HepG2 (cell line): ENCODE data around the gene KCNH1. TPM values are rescaled to one million over a fixed set of nuclear protein-coding genes. Genes with fewer than 3 reads are reported as not detected.

Experiments
- ATAC-seq: fragments of 200-7000 bp; cut with Tn5 transposase; 3 replicates; pipeline ENCODE4 v1.9.1; 2020; ENCODE audit warnings: mild to moderate bottlenecking, moderate library complexity
- BruUV-seq: library from RNA; stranded (reverse); fragments of 400-500 nt; replicated peaks from 2 replicates; lab custom pipeline; 2021; lab: Mats Ljungman, UMichigan
- CTCF ChIA-PET: fragments of 300-600 bp; formaldehyde crosslinking; extraction: SDS; loops from one replicate; lab custom pipeline; 2021; ENCODE audit warnings: low total read pairs, inconsistent platforms, low intra/inter-chr PET ratio; lab: Yijun Ruan, JAX
- POLR2A ChIA-PET: fragments of 350-600 bp; sonication (Branson Sonifier 250); formaldehyde crosslinking; loops from one replicate; lab custom pipeline; 2020; ENCODE audit warnings: antibody characterized with exemption, inconsistent platforms; lab: Yijun Ruan, JAX
- DNase-seq: peaks from one replicate; pipeline ENCODE4 v3.0.0-alpha.2; 2015; ENCODE audit warnings: low spot score
- FAIRE-seq: peaks from 3 replicates; lab custom pipeline; 2011; peaks lifted over from hg19 to GRCh38; lab: Jason Lieb, UNC
- H2AFZ ChIP-seq: one replicate; pipeline ENCODE4 v1.6.1; 2011; ENCODE audit warnings: low read length, inconsistent platforms
- H3K27ac ChIP-seq: fragments of 300-600 bp; 3 replicates; pipeline ENCODE4 v1.8.0; 2011; ENCODE audit warnings: mixed run types, mild to moderate bottlenecking, mixed read lengths, low read length, inconsistent platforms; ENCODE audit not compliant: insufficient read depth; ENCODE audit errors: extremely low read length
- H3K27me3 ChIP-seq, 2 experiments: fragments of 200-600 bp in 1 of 2; 2 replicates in 1 of 2; 3 replicates in 1 of 2; pipeline versions ENCODE4 v1.6.0 to v1.8.0; 2011; ENCODE audit warnings: low read length in 2 of 2, mild to moderate bottlenecking in 2 of 2, moderate library complexity in 2 of 2, inconsistent platforms in 1 of 2; ENCODE audit not compliant: insufficient read depth in 2 of 2, control insufficient read depth in 1 of 2
- H3K36me3 ChIP-seq, 2 experiments: fragments of 200-600 bp in 1 of 2; replicated peaks in 1 of 2; 2 replicates in 1 of 2; 3 replicates in 1 of 2; pipeline versions ENCODE4 v1.5.1 to v1.8.0; 2011; ENCODE audit warnings: low read length in 2 of 2, inconsistent platforms in 1 of 2; ENCODE audit not compliant: insufficient read depth in 2 of 2, control insufficient read depth in 1 of 2
- H3K4me1 ChIP-seq: 2 replicates; pipeline ENCODE4 v1.5.1; 2012; ENCODE audit warnings: low read length, inconsistent platforms; ENCODE audit not compliant: insufficient read depth
- H3K4me2 ChIP-seq: 2 replicates; pipeline ENCODE4 v1.6.0; 2011; ENCODE audit warnings: low read depth, low read length, inconsistent platforms
- H3K4me3 ChIP-seq, 3 experiments: fragments of 200-600 bp in 1 of 3; sonication (generic), shearing (Covaris generic) in 1 of 3; replicated peaks in 1 of 3; 2 replicates each; pipeline ENCODE4 v1.5.1; 2011 to 2016; ENCODE audit warnings: low read length in 3 of 3, inconsistent platforms in 2 of 3, low read depth in 2 of 3, mild to moderate bottlenecking in 2 of 3, control low read depth in 1 of 3, mixed read lengths in 1 of 3; ENCODE audit not compliant: insufficient read depth in 1 of 3
- H3K79me2 ChIP-seq: one replicate; pipeline ENCODE4 v1.6.1; 2011; ENCODE audit warnings: low read length, inconsistent platforms; ENCODE audit not compliant: insufficient read depth
- H3K9ac ChIP-seq: 2 replicates; pipeline ENCODE4 v1.6.0; 2011; ENCODE audit warnings: mild to moderate bottlenecking, low read depth, low read length, inconsistent platforms; ENCODE audit not compliant: insufficient read depth
- H3K9me3 ChIP-seq: 2 replicates; pipeline ENCODE4 v1.5.1; 2012; ENCODE audit warnings: mild to moderate bottlenecking, low read length
- H4K20me1 ChIP-seq: 2 replicates; pipeline ENCODE4 v1.6.0; 2011; ENCODE audit warnings: inconsistent platforms, mild to moderate bottlenecking, low read length, moderate library complexity; ENCODE audit not compliant: insufficient read depth
- CCAR2 ChIP-seq: fragments of 200-400 bp; formaldehyde crosslinking; optimal IDR thresholded peaks from 2 replicates; pipeline ENCODE3; 2018; ENCODE audit warnings: low read depth, mild to moderate bottlenecking, low read length, moderate library complexity
- CREM ChIP-seq, 2 experiments: sonication (generic) in 1 of 2; formaldehyde crosslinking in 1 of 2; IDR thresholded peaks; 2 replicates each; pipeline versions ENCODE4 v1.4.0 to v1.6.1; 2016 to 2020; ENCODE audit warnings: antibody characterized with exemption in 1 of 2, mild to moderate bottlenecking in 1 of 2, missing genetic modification reagents in 1 of 2
- EHMT2 ChIP-seq: fragments of 200-600 bp; sonication (generic); IDR thresholded peaks from 2 replicates; pipeline ENCODE4 v1.7.0; 2017; ENCODE audit warnings: antibody characterized with exemption, low read depth, low read length, borderline replicate concordance
- GTF3A ChIP-seq: sonication (generic); formaldehyde crosslinking; conservative IDR thresholded peaks from 2 replicates; pipeline ENCODE4 v1.4.0; 2020; ENCODE audit warnings: mild to moderate bottlenecking, missing genetic modification reagents
- HCFC1 ChIP-seq: fragments of 150-350 bp; IDR thresholded peaks from 2 replicates; pipeline ENCODE4 v1.6.1; 2014; ENCODE audit warnings: low read depth, low read length
- HMGA1 ChIP-seq: sonication (generic); formaldehyde crosslinking; conservative IDR thresholded peaks from 2 replicates; pipeline ENCODE4 v1.4.0; 2020; ENCODE audit warnings: missing genetic modification reagents
- KLF6 ChIP-seq: IDR thresholded peaks from 2 replicates; pipeline ENCODE4 v1.8.0; 2016; ENCODE audit warnings: missing biosample characterization, missing genetic modification reagents
- KLF9 ChIP-seq: IDR thresholded peaks from 2 replicates; pipeline ENCODE4 v1.6.1; 2016; ENCODE audit warnings: low read depth
- MAFG ChIP-seq: sonication (generic); formaldehyde crosslinking; IDR thresholded peaks from 2 replicates; pipeline ENCODE4 v1.5.1; 2020; ENCODE audit warnings: mild to moderate bottlenecking, missing genetic modification reagents
- NCOA2 ChIP-seq: sonication (generic); formaldehyde crosslinking; IDR thresholded peaks from 2 replicates; pipeline ENCODE4 v1.8.0; 2022; ENCODE audit warnings: inconsistent platforms
- RELA ChIP-seq: sonication (generic); formaldehyde crosslinking; IDR thresholded peaks from 2 replicates; pipeline ENCODE4 v1.4.0; 2020; ENCODE audit warnings: missing genetic modification reagents
- ZNF431 ChIP-seq: sonication (generic); formaldehyde crosslinking; IDR thresholded peaks from 2 replicates; pipeline ENCODE4 v1.9.0; 2022; ENCODE audit warnings: missing genetic modification reagents, low read depth, mild to moderate bottlenecking, borderline replicate concordance
- ZNF460 ChIP-seq: sonication (generic); formaldehyde crosslinking; IDR thresholded peaks from 2 replicates; pipeline ENCODE4 v1.5.1; 2020; ENCODE audit warnings: missing genetic modification reagents, mild to moderate bottlenecking, borderline replicate concordance
- ZNF468 ChIP-seq: sonication (generic); formaldehyde crosslinking; IDR thresholded peaks from 2 replicates; pipeline ENCODE4 v1.8.0; 2022; ENCODE audit warnings: mild to moderate bottlenecking, moderate library complexity, missing genetic modification reagents
- ZNF563 ChIP-seq: sonication (generic); formaldehyde crosslinking; IDR thresholded peaks from 2 replicates; pipeline ENCODE4 v1.8.0; 2022; ENCODE audit warnings: mild to moderate bottlenecking, moderate library complexity, missing genetic modification reagents
- WGBS: methylation state at CpG from one replicate; pipeline ENCODE4 v1.1.6; 2017; ENCODE audit warnings: low lambda C conversion rate; 5-methylcytosine and 5-hydroxymethylcytosine counted together
- in situ Hi-C: cut with HindIII; loops from 2 replicates; pipeline ENCODE4 v1.10.0; 2017; ENCODE audit warnings: low pct_unique_long_range_greater_than_20kb; ENCODE audit not compliant: extremely low pct_ligation_motif_present
- intact Hi-C: fragments of 100-400 bp; cut with micrococcal nuclease; formaldehyde crosslinking; loops from one replicate; pipeline ENCODE4 v1.10.0; 2022; ENCODE audit not compliant: unreplicated experiment
- polyA plus RNA-seq, 8 experiments: library from polyadenylated mRNA; depleted of rRNA in 3 of 8; stranded (reverse) in 7 of 8; unstranded in 1 of 8; fragments of >200 nt; fragmentation: Illumina TruSeq in 4 of 8; extraction: Trizol in 4 of 8; gene quantifications; 2 replicates each; pipeline versions ENCODE4 v1.2.1 to v1.2.3, GENCODE V29; 2011 to 2016; ENCODE audit warnings: low read depth in 4 of 8, missing spikeins in 1 of 8, mixed read lengths in 1 of 8; ENCODE audit not compliant: insufficient read depth in 1 of 8
- total RNA-seq, 5 experiments: library from RNA; depleted of rRNA; stranded (reverse); fragments of >200 nt; fragmentation: Illumina TruSeq; extraction: Trizol; gene quantifications; 2 replicates each; pipeline ENCODE4 v1.2.3, GENCODE V29; 2016; ENCODE audit warnings: low read depth in 1 of 5
- TF ChIP-seq, protein P1 (sequence below): sonication (generic); formaldehyde crosslinking; IDR thresholded peaks from 2 replicates; pipeline ENCODE4 v1.4.0; 2020; ENCODE audit warnings: missing genetic modification reagents, borderline replicate concordance
- TF ChIP-seq, protein P2 (sequence below): sonication (generic); formaldehyde crosslinking; IDR thresholded peaks from 2 replicates; pipeline ENCODE4 v1.4.0; 2020; ENCODE audit warnings: missing genetic modification reagents
- TF ChIP-seq, protein P3 (sequence below): sonication (generic); formaldehyde crosslinking; IDR thresholded peaks from 2 replicates; pipeline ENCODE4 v1.5.0; 2020; ENCODE audit warnings: missing genetic modification reagents
- TF ChIP-seq, protein P4 (sequence below): IDR thresholded peaks from 2 replicates; pipeline ENCODE4 v1.6.1; 2016; ENCODE audit warnings: low read depth

KCNH1 gene
- total and polyA plus RNA-seq, 2 of the 13 experiments (the other 11 are each of a cell fraction or from before 2014, with no cell fraction given) = not detected

DNA sequence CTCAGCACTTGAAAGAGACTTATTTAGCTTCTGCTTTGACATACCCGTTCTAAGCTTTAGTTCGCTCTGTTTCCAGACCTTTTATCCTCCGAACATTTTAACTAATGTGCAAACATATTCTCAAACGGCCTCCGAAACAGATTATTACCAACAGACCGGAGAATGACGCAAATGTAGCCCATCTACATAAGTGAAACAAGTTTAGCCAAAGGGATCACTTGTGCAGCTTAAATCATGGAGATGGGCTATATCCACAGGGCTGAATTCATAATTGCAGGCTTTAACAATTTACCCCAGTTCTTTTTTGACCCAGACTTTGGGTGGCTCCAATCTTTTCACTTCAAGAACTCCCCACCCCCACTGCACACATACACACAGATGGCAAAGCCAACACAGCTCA is 119.7 kb downstream of the KCNH1 start:
- TF ChIP-seq, protein P1, sequence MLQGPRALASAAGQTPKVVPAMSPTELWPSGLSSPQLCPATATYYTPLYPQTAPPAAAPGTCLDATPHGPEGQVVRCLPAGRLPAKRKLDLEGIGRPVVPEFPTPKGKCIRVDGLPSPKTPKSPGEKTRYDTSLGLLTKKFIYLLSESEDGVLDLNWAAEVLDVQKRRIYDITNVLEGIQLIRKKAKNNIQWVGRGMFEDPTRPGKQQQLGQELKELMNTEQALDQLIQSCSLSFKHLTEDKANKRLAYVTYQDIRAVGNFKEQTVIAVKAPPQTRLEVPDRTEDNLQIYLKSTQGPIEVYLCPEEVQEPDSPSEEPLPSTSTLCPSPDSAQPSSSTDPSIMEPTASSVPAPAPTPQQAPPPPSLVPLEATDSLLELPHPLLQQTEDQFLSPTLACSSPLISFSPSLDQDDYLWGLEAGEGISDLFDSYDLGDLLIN (CRISPR knock-in tag) = no peak
- TF ChIP-seq, protein P2, sequence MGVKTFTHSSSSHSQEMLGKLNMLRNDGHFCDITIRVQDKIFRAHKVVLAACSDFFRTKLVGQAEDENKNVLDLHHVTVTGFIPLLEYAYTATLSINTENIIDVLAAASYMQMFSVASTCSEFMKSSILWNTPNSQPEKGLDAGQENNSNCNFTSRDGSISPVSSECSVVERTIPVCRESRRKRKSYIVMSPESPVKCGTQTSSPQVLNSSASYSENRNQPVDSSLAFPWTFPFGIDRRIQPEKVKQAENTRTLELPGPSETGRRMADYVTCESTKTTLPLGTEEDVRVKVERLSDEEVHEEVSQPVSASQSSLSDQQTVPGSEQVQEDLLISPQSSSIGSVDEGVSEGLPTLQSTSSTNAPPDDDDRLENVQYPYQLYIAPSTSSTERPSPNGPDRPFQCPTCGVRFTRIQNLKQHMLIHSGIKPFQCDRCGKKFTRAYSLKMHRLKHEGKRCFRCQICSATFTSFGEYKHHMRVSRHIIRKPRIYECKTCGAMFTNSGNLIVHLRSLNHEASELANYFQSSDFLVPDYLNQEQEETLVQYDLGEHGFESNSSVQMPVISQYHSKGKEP (CRISPR knock-in tag) = no peak
- TF ChIP-seq KLF6 (no peak), ZNF563 (CRISPR knock-in tag) (no peak), HMGA1 (CRISPR knock-in tag) (no peak), GTF3A (CRISPR knock-in tag) (no peak), EHMT2 (no peak), ZNF468 (CRISPR knock-in tag) (no peak), CCAR2 (no peak), NCOA2 (CRISPR knock-in tag) (no peak), KLF9 (CRISPR knock-in tag) (no peak), ZNF431 (CRISPR knock-in tag) (no peak), RELA (no peak), CREM (IDR thresholded peaks at IDR 0.05) (no peak), CREM (CRISPR knock-in tag; IDR thresholded peaks at IDR 0.05) (no peak), ZNF460 (CRISPR knock-in tag) (no peak), HCFC1 (no peak), MAFG (CRISPR knock-in tag) (no peak)
- TF ChIP-seq, protein P3, sequence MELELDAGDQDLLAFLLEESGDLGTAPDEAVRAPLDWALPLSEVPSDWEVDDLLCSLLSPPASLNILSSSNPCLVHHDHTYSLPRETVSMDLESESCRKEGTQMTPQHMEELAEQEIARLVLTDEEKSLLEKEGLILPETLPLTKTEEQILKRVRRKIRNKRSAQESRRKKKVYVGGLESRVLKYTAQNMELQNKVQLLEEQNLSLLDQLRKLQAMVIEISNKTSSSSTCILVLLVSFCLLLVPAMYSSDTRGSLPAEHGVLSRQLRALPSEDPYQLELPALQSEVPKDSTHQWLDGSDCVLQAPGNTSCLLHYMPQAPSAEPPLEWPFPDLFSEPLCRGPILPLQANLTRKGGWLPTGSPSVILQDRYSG (CRISPR knock-in tag) = no peak
- TF ChIP-seq, protein P4, sequence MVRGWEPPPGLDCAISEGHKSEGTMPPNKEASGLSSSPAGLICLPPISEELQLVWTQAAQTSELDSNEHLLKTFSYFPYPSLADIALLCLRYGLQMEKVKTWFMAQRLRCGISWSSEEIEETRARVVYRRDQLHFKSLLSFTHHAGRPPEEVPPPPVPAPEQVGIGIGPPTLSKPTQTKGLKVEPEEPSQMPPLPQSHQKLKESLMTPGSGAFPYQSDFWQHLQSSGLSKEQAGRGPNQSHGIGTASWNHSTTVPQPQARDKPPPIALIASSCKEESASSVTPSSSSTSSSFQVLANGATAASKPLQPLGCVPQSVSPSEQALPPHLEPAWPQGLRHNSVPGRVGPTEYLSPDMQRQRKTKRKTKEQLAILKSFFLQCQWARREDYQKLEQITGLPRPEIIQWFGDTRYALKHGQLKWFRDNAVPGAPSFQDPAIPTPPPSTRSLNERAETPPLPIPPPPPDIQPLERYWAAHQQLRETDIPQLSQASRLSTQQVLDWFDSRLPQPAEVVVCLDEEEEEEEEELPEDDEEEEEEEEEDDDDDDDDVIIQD (CRISPR knock-in tag) = no peak
- TF ChIP-seq, all 625 proteins: peak for 0
- BruUV-seq = no TSS peak
- ChIA-PET POLR2A (no interaction called here), CTCF (no interaction called here)
- FAIRE-seq (no peak), ATAC-seq (no peak), DNase-seq (no peak)
- Histone ChIP-seq H2AFZ (no peak overlapping the region), H3K4me3 (no peak overlapping the region), H3K27me3 (no peaks in the 10 kb centered on the region), H3K9ac (no peak overlapping the region), H3K36me3 (no peaks in the 10 kb centered on the region), H4K20me1 (no peaks in the 10 kb centered on the region), H3K4me1 (no peaks in the 10 kb centered on the region), H3K4me2 (no peak overlapping the region), H3K9me3 (no peaks in the 10 kb centered on the region), H3K79me2 (no peaks in the 10 kb centered on the region), H3K27ac (no peak overlapping the region)
- intact Hi-C loops = no loop called here
- 16% methylated on average over 7 of the region's 7 CpGs for WGBS
- in situ Hi-C loops = no loop called here
